ENCODE measurements around the gene ACVRL1. TPM values are rescaled to one million over a fixed set of nuclear protein-coding genes. Genes with fewer than 3 reads are reported as not detected.

Gene ACVRL1
- total RNA-seq, 1 experiment from 2014 or later, result 0.36 TPM

DNA sequence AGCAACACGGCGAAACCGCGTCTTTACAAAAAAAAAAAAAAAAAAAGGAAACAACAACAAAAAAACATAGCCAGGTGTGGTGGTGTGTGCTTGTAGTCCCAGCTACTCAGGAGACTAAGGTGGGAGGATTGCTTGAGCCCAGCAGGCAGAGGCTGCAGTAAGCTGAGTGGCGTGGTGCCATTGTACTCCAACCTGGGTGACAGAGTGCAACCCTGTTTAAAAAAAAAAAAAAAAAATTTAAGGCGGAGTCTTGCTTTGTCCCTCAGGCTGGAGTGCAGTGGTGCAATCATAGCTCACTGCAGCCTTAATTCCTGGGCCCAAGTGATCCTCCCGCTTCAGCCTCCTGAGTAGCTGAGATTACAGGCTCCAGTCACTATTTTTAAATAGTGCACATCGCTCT, 40.5 kb upstream of the ACVRL1 start:
- POLR2A ChIA-PET, result no interaction called here
- DNase-seq (ENCODE audit: low read depth, low spot score), result no peak
- Histone ChIP-seq H3K4me3 (ENCODE audit: low read depth in 2 of 2, low read length in 2 of 2) (no peak overlapping the region), H3K4me1 (ENCODE audit: control insufficient read depth, insufficient read depth, low read length) (no peaks in the 10 kb centered on the region), H3K9me3 (ENCODE audit: control insufficient read depth, insufficient read depth, low read depth, low read length) (no peaks in the 10 kb centered on the region), H3K27ac (ENCODE audit: low read length) (no peak overlapping the region), H3K27me3 (ENCODE audit: control insufficient read depth, insufficient read depth, low read length) (no peaks in the 10 kb centered on the region), H3K36me3 (ENCODE audit: control insufficient read depth, insufficient read depth, low read length) (no peaks in the 10 kb centered on the region)
- in situ Hi-C loops (cut with HindIII; ENCODE audit: low pct_unique_long_range_greater_than_20kb, low sequenced_read_pairs) (no loop called here), intact Hi-C loops (cut with micrococcal nuclease; ENCODE audit: unreplicated experiment) (no loop called here)
- TF ChIP-seq, protein P1, sequence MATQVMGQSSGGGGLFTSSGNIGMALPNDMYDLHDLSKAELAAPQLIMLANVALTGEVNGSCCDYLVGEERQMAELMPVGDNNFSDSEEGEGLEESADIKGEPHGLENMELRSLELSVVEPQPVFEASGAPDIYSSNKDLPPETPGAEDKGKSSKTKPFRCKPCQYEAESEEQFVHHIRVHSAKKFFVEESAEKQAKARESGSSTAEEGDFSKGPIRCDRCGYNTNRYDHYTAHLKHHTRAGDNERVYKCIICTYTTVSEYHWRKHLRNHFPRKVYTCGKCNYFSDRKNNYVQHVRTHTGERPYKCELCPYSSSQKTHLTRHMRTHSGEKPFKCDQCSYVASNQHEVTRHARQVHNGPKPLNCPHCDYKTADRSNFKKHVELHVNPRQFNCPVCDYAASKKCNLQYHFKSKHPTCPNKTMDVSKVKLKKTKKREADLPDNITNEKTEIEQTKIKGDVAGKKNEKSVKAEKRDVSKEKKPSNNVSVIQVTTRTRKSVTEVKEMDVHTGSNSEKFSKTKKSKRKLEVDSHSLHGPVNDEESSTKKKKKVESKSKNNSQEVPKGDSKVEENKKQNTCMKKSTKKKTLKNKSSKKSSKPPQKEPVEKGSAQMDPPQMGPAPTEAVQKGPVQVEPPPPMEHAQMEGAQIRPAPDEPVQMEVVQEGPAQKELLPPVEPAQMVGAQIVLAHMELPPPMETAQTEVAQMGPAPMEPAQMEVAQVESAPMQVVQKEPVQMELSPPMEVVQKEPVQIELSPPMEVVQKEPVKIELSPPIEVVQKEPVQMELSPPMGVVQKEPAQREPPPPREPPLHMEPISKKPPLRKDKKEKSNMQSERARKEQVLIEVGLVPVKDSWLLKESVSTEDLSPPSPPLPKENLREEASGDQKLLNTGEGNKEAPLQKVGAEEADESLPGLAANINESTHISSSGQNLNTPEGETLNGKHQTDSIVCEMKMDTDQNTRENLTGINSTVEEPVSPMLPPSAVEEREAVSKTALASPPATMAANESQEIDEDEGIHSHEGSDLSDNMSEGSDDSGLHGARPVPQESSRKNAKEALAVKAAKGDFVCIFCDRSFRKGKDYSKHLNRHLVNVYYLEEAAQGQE (IDR thresholded peaks at IDR 0.05; ENCODE audit: insufficient read depth in 1 of 2, low read depth in 2 of 2, low read length in 1 of 2), result no peak
- TF ChIP-seq CTCF (IDR thresholded peaks at IDR 0.05) (no peak), TCF7L2 (IDR thresholded peaks at IDR 0.05; ENCODE audit: low read depth, low read length) (no peak), POLR2AphosphoS5 (IDR thresholded peaks at IDR 0.05; ENCODE audit: low read depth, low read length) (no peak), SIN3A (IDR thresholded peaks at IDR 0.05; ENCODE audit: borderline replicate concordance, insufficient read depth, low read depth, low read length) (no peak)
- CTCF ChIA-PET, result interaction anchor here (0.7 to 1.1 kb wide), 3 partner anchors 9 to 1921 kb away, joined by 9 to 12 read pairs (median 9); no protein-coding TSS in a partner anchor
- BruUV-seq (replicated peaks), result no TSS peak
- no peak for ATAC-seq

GRCh38 chr12:51867371-51867770, 39.9 kb upstream of the ACVRL1 start:
- Histone ChIP-seq H3K36me3 (ENCODE audit: control insufficient read depth, insufficient read depth, low read length) (no peaks in the 10 kb centered on the region), H3K4me3 (ENCODE audit: low read depth in 2 of 2, low read length in 2 of 2) (no peak overlapping the region), H3K9me3 (ENCODE audit: control insufficient read depth, insufficient read depth, low read depth, low read length) (no peaks in the 10 kb centered on the region), H3K27ac (ENCODE audit: low read length) (no peak overlapping the region), H3K27me3 (ENCODE audit: control insufficient read depth, insufficient read depth, low read length) (no peaks in the 10 kb centered on the region), H3K4me1 (ENCODE audit: control insufficient read depth, insufficient read depth, low read length) (no peaks in the 10 kb centered on the region)
- POLR2A ChIA-PET, result no interaction called here
- no peak for TF ChIP-seq SIN3A (IDR thresholded peaks at IDR 0.05; ENCODE audit: borderline replicate concordance, insufficient read depth, low read depth, low read length)
- no peak for TF ChIP-seq POLR2AphosphoS5 (IDR thresholded peaks at IDR 0.05; ENCODE audit: low read depth, low read length)
- TF ChIP-seq TCF7L2 (IDR thresholded peaks at IDR 0.05; ENCODE audit: low read depth, low read length), result no peak
- TF ChIP-seq, protein P1 (IDR thresholded peaks at IDR 0.05; ENCODE audit: insufficient read depth in 1 of 2, low read depth in 2 of 2, low read length in 1 of 2), result no peak
- no peak for TF ChIP-seq CTCF (IDR thresholded peaks at IDR 0.05)
- CTCF ChIA-PET, result interaction anchor here (0.7 to 1.1 kb wide), 3 partner anchors 8 to 71 kb away, joined by 3 to 9 read pairs (median 9); no protein-coding TSS in a partner anchor
- no peak for DNase-seq (ENCODE audit: low read depth, low spot score)
- intact Hi-C loops (cut with micrococcal nuclease; ENCODE audit: unreplicated experiment), result no loop called here
- BruUV-seq (replicated peaks), result no TSS peak
- in situ Hi-C loops (cut with HindIII; ENCODE audit: low pct_unique_long_range_greater_than_20kb, low sequenced_read_pairs), result no loop called here
- no peak for ATAC-seq

Measured in Panc1 (cell line).